ENCODE results near the gene SDHB. TPM values are rescaled to one million over a fixed set of nuclear protein-coding genes. Genes with fewer than 3 reads are reported as not detected.

SDHB gene
- total RNA-seq = 113 TPM
- long read RNA-seq, transcript SDHB-201 (8 exons, 1,153 nt) = major isoform, 112 of 127 reads
- long read RNA-seq, partial matches to known transcripts = 3 of 127 reads
- long read RNA-seq, other reads (novel, unspliced or antisense) = 9 of 127 reads

GRCh38 chr1:17053685-17054410 lies at the start of gene SDHB:
SDHB (minus strand) TSS chr1:17054032; CDS start chr1:17054019, 13 bp downstream.
- peak; percentile 100 for DNase-seq (ENCODE audit: low spot score)

GRCh38 chr1:17102232-17102631 lies 48.4 kb upstream of the SDHB start:
- DNase-seq (ENCODE audit: low spot score) = no peak

- no peak for DNase-seq (ENCODE audit: low spot score)
These were observed 47.4 kb upstream of the SDHB start for GRCh38 chr1:17101261-17101660.

GRCh38 chr1:17099616-17100340 lies 45.9 kb upstream of the SDHB start:
- no peak for DNase-seq (ENCODE audit: low spot score)

GRCh38 chr1:17098446-17099317 lies 44.9 kb upstream of the SDHB start:
- no peak for DNase-seq (ENCODE audit: low spot score)

GRCh38 chr1:17097787-17098186 lies 44.0 kb upstream of the SDHB start:
- DNase-seq (ENCODE audit: low spot score) = no peak

- DNase-seq (ENCODE audit: low spot score) = no peak
These were observed 43.3 kb upstream of the SDHB start for GRCh38 chr1:17097147-17097546.

- DNase-seq (ENCODE audit: low spot score) = no peak
These were observed 42.8 kb upstream of the SDHB start for GRCh38 chr1:17096584-17096983.

- DNase-seq (ENCODE audit: low spot score) = no peak
These were observed 41.3 kb upstream of the SDHB start for GRCh38 chr1:17095141-17095540.

- no peak for DNase-seq (ENCODE audit: low spot score)
These were observed 40.8 kb upstream of the SDHB start for GRCh38 chr1:17094664-17095063.

- DNase-seq (ENCODE audit: low spot score) = no peak
These were observed 40.1 kb upstream of the SDHB start for GRCh38 chr1:17093822-17094393.

GRCh38 chr1:17091252-17091651 lies 37.4 kb upstream of the SDHB start:
- no peak for DNase-seq (ENCODE audit: low spot score)

- DNase-seq (ENCODE audit: low spot score) = no peak
These were observed 35.7 kb upstream of the SDHB start for GRCh38 chr1:17089506-17089905.

- no peak for DNase-seq (ENCODE audit: low spot score)
These were observed 32.9 kb upstream of the SDHB start for GRCh38 chr1:17086751-17087150.

GRCh38 chr1:17084787-17085186 lies 31.0 kb upstream of the SDHB start:
- DNase-seq (ENCODE audit: low spot score) = no peak

GRCh38 chr1:17082761-17083160 lies 28.9 kb upstream of the SDHB start:
- no peak for DNase-seq (ENCODE audit: low spot score)

- no peak for DNase-seq (ENCODE audit: low spot score)
These were observed 27.6 kb upstream of the SDHB start for GRCh38 chr1:17081439-17081838.

- DNase-seq (ENCODE audit: low spot score) = no peak
These were observed 27.0 kb upstream of the SDHB start for GRCh38 chr1:17080880-17081279.

- no peak for DNase-seq (ENCODE audit: low spot score)
These were observed 26.4 kb upstream of the SDHB start for GRCh38 chr1:17080085-17080759.

GRCh38 chr1:17078991-17079868 lies 25.4 kb upstream of the SDHB start:
- DNase-seq (ENCODE audit: low spot score) = no peak
